T follicular helper cell (primary cell): ENCODE measurements around the gene PTPN11.
A peak's percentile ranks its signal among the peaks of the same experiment; 100 is the strongest.
"Not testable (repeated sequence)": the region's sequence is repeated elsewhere in the genome, so short reads cannot be mapped to it uniquely, and the experiment has no call there.

Source experiments
- DNase-seq: peaks from one replicate; pipeline ENCODE4 v3.0.0-alpha.2; 2020; ENCODE audit warnings: low read depth

Gene PTPN11

DNA sequence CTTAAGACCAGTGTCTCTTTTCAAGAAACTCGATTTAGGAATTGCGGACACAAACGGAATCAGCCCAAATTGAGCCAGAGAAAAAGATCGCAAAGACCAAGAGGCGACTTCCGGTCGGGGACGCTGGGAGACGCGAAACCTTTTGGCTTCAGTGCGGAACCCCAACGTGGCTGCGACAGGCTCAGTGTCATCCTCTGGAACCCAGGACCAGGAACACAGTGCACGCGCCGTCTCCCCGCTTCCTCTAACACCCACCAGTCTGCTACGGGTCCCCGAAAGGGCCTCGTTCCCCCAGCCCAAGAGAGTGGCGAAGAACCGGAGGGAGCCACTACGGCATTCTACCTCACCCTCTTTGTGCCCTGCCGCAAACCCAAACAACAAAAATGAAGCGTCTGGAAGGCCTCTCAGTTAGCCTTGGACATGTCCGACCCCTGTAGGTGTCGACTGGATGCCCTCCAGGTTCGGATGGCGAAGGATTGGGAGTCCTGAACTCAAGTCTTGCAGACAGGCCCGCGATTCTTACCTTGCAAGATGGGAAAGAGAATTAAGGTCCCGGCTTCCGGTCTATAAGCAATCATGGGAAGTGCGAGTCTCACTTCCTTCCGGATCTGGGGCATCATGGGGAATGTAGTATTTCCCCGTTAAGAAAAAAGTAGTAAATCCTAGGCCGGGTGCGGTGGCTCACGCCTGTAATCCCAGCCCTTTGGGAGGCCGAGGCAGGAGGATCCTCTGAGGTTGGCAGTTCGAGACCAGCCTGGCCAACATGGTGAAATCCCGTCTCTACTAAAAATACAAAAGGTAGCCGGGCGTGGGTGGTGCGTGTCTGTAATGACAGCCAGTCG is 9.5 kb upstream of the PTPN11 start, which contains the start of gene RPL6:
Gene RPL6 (minus strand): TSS at position 542 of the 842 bp plus-strand sequence. CDS start 949 bp downstream, outside the sequence.
- DNase-seq = peak; percentile 67

DNA sequence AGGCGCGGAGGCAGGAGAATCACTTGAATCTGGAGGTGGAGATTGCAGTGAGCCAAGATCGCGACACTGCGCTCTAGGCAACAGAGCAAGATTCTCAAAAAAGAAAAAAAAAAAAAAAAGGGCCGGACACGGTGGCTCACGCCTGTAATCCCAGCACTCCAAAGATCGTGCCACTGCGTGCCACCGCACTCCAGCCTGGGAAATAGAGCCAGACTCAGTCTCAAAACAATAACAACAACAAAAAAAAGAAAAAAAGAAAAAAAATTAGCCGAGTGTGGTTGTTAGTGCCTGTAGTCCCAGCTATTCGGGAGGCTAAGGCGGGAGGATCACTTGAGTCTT is 8.9 kb upstream of the PTPN11 start:
- no peak for DNase-seq

DNA sequence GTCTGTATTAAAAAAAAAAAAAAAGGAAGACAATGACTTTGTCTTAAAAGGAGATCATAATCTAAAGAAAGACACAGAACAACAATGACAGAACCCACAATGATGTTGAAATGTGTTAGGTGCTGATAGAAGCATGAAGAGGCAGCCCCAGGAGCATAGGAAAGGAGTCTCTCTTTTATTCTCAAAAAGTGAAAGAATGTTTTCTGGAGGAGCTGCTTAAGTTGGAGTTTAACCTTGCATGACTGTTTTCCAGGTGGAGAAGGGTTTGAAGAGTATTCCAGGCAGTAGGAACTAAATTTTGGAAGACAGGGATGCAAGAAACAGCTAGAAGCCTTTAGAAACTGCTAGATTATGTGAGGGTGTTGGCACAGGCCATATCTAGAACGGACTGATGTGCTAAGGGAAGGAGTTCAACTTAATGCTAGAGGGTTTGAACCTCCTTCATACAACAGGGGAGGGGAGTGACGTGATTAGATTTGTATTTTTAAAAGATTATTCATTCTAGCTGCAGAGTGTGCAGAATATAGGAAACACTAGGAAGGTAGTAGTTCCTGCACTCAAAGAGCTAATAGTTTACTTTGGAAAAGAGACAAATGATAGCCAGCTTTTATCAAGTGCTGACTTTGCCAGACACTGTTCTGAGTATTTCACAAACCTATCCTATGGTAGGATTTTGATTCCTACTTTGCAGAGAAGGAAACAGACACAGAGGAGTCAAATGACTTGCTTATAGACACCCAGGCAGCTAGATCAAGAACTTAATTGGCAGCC is 4.7 kb upstream of the PTPN11 start:
- no peak for DNase-seq

DNA sequence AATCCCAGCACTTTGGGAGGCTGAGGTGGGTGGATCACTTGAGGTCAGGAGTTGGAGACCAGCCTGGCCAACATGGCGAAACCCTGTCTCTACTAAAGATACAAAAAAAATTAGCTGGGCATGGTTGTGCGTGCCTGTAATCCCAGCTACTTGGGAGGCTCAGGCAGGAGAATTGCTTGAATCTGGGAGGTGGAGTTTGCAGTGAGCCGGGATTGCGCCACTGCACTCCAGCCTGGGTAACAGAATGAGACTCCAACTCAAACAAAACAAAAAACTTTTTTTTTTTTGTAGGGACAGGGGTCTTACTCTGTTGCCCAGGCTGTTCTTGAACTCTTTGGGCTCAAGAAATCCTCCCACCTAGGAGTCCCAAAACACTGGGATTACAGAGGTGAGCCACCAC is 3.3 kb upstream of the PTPN11 start:
- DNase-seq = not testable (repeated sequence)

DNA sequence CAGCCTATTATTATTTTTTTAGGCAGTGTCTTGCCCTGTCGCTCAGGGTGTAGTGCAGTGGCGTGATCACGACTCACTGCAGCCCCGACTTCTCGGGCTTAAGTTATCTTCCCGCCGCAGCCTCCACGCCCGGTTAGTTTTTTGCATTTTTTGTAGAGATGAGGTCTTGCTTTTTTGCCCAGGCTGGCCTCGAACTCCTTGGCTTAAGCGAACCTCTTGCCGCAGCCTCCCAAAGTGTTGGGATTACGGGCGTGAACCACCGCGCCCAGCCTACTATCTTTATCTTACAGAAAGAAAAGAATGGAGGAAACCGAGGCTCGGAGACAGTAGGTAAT is 507 bp upstream of the PTPN11 start:
- DNase-seq = no peak

DNA sequence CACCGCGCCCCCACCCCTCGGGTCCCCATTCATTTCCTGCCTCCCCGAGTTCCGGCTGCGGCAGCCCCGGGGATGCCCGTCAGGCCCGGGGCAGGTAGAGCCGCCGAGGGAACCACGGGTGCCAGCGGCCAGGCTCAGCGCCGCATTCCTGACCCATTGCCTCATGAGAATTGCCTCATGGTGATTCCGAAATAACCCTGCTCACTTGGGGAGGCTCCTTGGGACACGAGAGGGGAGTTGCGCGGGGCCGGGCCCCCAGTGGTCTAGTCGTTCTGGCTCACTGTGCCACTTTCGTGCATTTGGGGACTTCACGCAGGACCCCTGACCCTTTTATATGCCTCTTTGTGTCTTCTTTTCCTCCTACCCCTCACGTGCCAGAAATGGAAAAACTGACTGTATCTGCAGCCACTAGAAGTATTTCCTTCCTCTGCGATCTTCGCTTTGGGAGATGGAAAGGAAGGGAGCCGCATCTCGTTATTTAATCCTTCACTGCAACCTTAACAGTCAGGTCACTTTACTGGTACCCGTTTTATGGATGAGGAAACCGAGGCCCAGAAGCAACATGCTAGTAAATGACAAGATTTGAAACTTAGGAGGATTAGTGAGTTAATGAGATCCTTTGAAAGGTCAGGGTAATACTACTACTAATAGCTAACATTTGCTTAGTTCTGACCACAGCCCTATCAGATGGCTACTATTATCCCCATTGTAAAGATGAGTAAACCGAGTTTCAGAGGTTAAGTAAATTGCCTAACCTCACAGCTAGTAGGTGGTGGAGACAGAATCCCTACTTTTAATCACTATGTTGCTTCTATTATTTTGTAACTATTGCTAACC is 768 bp downstream of the PTPN11 start:
- DNase-seq = peak; percentile 14

DNA sequence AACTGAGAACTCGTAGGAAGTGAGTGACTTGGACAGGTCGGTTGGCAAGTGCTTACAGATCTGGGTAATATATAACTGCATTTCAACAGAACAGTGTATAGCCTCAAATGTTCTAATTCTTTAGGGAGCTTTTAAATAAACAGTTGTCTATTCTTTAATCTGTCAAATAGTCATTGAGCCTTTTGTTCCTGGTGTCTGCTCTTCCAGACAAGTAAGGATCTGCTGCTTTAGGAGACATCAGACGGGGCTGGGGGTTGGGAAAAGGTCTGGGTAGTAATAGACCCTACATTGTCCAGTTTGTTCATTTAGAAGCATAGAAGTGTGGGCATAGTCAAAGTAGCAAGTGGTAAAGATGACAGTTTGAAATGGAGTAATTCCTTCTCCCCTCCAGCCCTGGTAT is 2.0 kb downstream of the PTPN11 start:
- no peak for DNase-seq

DNA sequence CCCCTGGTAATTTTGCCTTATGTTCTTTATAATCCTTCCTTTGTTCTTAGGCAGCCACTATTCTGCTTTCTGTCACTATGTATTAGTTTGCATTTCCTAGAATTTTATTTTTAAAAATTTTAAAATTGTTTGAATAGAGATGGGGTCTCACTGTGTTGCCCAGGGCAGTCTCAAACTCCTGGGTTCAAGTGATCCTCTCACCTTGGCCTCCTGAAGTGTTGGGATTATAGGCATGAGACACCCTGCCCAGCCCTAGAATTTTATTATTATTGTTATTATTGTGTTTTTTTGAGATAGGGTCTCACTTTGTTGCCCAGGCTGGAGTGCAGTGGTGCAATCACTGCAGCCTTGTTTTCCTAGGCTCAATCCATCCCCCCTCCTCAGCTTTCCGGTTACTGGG is 2.6 kb downstream of the PTPN11 start:
- DNase-seq = no peak

DNA sequence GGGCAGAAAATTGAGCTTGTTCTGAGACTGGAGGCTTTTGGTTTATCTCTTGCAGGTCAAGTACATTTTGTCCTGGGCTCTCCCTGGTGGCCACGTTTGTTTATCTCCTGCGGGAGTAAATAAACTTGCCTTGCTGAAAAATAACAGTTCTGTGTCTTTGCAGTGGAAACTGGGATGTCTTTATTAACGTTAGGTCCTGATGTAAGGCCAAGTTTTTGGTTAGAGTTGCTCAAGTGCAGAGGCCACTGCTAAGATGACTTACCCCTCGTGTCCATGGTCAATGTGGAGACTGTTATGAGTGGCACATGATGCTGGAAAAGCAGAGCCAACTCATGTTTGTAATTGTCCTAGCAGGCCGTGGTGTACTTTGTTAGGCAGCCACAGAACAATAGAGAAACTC is 3.8 kb downstream of the PTPN11 start:
- DNase-seq = no peak

DNA sequence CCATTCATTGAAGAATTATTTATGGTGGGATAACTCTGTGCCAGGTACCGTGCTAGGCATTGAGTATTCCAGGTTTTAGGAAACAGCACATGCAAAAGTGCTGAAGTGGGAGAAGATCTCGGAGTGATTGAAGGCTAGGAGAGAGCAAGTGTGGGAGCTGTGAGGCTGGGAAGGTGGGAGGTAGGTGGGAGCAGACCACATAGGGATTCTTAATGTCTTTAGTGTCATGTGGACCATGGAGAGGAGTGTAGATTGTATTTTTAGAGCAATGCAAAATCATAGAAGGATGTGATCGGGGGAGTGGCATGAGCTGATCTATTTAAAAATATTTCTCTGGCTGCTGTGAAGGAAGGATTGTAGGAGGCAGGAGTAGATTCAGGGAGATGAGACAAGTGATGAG is 5.4 kb downstream of the PTPN11 start:
- no peak for DNase-seq

DNA sequence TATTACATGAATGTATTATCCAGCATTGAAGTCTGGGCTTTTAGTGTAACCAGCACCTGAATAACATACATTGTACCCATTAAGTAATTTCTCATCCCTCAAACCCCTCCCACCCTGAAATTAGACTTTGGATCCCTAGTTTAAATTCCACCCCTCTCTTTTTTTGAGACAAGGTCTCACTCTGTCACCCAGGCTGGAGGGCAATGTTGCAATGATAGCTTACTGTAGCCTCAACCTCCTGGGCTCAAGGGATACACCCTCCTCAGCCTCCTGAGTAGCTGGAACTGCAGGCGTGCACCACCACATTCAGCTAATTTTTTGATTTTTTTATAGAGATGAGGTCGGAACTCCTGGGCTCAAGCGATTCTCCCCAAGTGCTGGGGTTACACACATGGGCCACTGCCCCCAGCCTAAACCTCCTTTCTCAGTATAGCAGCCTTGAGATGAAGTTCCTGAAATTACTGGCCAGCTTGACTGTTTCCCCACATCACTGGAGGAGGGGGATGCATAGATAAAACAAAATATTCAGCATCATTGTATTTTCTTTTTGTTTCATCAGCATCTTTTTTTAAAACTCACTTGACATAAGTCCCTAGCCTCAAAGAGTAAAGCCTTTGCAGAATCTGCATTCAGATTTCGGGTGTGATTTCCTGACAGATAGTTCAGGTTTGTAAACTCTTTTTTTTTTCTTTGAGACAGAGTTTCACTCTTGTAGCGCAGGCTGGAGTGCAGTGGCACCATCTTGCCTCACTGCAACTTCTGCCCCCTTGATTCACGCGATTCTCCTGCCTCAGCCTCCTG is 7.0 kb downstream of the PTPN11 start:
- no peak for DNase-seq

DNA sequence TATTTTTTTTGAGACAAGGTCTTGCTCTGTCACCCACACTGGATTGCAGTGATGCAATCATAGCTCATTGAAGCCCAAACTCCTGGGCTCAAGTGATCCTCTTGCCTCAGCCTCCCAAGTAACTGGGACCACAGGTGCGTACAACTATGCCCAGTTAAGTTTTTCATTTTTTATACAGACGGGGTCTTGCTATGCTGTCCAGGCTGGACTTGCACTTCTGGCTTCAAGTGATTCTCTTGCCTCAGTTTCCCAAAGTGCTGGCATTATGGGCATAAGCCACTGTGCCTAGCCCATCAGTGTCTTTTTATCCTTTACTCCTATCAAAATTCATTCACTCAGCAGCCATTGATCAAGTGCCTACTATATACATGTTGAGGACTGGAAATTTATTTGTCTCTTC is 9.0 kb downstream of the PTPN11 start:
- DNase-seq = no peak

DNA sequence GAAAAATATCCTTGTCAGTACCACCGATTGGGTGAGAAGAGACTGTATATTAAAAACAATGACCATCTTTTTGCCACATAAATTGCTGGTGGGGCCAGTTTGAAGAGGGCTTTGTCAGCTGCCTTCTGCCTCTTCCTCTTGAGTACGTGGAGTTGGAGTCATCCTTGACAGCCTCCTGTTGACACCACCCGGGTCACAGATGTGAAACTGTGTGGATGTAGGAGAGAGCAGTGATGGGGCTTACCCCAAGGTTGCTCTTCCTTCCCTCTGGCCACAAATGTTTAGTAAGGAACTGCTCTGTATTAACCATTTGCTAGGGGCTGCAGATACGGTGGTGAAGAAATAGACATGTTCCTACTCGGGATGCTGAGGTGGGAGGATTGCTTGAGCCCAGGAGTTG is 12.2 kb downstream of the PTPN11 start:
- DNase-seq = no peak

DNA sequence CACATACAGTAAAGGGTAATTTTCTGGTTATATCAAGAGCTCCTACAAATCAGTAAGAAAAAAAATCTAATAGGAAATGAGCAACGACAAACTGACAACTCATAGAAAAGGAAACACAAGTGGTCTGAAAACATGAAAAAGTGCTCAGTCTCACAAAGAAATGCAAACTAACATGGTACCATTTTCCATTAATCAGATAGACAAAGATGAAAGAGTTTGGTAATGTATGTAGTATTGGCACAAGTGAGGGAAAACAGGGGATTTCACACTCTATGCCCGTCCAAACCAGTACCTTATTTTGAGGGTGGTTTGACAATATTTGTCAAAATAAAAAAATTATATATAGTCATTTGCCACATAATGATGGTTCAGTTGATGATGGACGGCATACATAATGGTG is 13.2 kb downstream of the PTPN11 start:
- DNase-seq = no peak

DNA sequence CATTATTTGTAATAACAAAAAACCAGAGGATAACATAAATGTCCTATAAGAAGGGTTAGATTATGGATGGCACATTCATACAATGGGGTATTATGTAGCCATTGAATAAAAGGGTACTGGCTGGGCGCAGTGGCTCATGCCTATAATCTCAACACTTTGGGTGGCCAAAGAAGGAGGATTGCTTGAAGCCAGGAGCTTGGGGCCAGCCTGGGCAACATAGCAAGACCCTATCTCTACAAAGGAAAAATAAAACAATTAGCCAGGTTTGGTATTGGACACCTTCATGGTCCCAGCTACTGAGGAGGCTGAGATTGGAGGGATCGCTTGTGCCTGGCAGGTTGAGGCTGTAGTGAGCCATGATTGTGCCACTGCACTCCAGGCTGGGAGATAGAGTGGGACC is 14.8 kb downstream of the PTPN11 start:
- no peak for DNase-seq

DNA sequence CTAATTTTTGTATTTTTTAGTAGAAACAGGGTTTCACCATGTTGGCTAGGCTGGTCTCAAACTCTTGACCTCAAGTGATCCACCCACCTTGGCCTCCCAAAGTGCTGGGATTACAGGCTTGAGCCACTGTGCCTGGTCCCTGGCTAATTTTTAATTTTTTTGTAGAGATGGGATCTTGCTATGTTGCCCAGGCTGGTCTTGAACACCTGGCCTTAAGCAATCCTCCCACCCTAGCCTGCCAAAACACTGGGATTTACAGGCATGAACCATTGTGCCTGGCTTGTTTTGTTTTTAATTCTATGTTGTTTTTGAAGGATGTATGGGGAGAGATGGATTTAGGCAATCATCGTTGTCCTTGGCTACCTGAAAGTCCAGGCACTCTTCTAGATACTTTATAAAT is 19.9 kb downstream of the PTPN11 start:
- DNase-seq = not testable (repeated sequence)

DNA sequence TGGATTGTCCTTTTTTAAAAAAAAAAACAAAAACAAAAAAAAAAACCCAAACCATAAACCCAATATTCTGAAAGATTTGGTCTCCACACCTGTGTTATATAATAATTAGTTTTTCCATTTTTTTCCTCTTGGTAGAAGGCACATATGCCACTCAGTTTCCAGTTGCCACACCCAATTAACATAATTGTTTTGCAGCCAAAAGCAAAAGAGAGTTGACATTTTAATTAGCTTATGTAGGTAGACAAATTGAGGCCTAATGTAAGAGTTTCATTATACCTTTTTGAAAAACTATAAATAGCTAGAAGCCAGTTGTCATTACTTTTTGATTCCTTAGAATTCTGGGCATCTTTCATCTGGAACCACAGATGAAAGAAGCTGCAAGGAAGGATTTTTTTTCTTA is 21.0 kb downstream of the PTPN11 start:
- DNase-seq = no peak

DNA sequence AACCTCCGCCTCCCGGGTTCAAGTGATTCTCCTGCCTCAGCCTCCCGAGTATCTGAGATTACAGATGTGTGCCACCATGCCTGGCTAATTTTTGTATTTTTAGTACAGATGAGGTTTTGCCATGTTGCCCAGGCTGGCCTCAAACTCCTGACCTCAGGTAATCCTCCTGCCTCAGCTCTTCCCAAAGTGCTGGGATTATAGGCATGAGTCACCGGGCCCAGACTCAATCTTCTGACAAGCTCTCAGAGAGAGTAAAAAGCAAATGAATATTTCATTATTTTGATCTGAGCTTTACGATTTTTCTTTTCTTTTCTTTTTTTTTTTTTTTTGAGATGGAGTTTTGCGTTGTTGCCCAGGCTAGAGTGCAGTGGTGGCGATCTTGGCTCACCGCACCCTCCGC is 21.9 kb downstream of the PTPN11 start:
- not testable (repeated sequence) for DNase-seq

DNA sequence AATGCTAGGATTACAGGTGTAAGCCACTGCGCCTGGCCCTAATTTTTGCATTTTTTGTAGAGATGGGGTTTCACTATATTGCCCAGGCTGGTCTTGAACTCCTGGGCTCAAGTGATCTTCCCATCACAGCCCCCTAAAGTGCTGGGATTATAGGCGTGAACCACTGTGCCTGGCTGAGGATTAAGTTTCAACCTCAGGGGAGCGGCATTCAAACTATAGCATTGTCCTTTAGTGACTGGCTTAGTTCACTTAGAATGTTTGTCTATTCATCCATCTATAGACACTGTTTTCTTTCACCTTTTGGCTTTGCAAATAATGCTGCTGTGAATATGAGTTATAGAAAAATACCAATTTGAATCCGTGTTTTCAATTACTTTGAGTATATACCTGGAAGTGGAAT is 25.2 kb downstream of the PTPN11 start:
- DNase-seq = no peak

DNA sequence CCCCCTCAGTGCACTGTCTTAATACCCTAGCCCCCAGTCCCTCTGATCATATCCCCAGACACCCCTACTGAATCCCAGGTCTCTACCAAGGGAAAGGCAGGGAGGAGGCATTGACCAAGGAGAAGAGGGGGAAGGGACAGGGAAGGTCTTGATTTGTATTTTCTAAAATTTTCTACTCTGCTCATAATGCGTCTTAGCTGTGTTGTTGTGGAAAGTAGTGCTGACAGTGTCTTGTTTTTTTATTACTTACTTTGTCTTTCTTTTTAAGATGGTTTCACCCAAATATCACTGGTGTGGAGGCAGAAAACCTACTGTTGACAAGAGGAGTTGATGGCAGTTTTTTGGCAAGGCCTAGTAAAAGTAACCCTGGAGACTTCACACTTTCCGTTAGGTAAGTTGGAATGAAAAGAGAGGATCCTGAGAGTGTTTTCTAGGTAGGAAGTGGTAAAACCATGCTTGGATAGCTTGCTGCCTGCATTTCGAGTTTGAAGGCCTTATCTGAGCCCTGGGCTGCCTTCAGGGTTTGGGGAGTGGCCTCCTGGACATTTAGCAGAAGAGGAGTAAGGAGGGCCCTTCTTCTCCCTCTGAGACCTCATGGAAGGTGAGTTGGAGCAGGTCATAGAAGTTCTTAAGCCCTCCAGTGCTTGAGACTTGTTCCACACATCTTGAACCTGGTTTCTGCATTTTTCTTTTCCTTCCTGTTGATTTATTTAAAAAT is 27.4 kb downstream of the PTPN11 start:
- no peak for DNase-seq

DNA sequence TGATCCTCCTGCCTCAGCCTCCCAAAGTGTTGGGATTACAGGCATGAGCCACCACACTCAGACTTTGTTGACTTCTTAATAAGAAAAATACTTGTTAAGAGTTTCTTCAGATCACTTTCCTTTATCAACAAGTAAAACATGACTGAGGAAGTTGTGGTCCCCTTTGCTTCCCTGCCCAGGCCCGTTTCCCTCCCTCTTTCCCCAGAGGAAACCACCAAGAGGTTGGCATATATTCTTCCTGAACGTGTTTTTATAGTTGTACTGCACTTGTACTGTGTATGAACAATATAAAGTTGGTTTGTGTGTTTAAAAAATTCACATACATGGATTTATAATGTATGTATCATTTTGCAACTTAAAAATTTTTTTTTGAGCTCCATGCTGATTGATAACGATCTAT is 28.4 kb downstream of the PTPN11 start:
- DNase-seq = no peak
